GM13977 (cell line): ENCODE data around the gene IGF1R.

Experiments
- DNase-seq: peaks from one replicate; pipeline ENCODE4 v3.0.0; 2012; ENCODE audit warnings: low spot score
- CTCF ChIP-seq: IDR thresholded peaks from 2 replicates; pipeline ENCODE4 v1.5.1; 2012; ENCODE audit warnings: mild to moderate bottlenecking, control low read depth; ENCODE audit not compliant: insufficient read depth; ENCODE audit errors: extremely low read depth, missing control alignments
- in situ Hi-C: fragments of 300-500 bp; cut with MboI; formaldehyde crosslinking; loops from one replicate; pipeline ENCODE4 v1.12.0; 2022; ENCODE audit warnings: low sequenced_read_pairs, low pct_unique_long_range_greater_than_20kb, mixed read lengths, inconsistent platforms; ENCODE audit not compliant: unreplicated experiment

IGF1R gene

GRCh38 chr15:98668566-98669308 is 20.4 kb downstream of the IGF1R start:
- TF ChIP-seq CTCF, result no peak
- in situ Hi-C loops, result no loop called here
- DNase-seq, result peak; percentile 59

- in situ Hi-C loops, result no loop called here
- no peak for TF ChIP-seq CTCF
- DNase-seq, result no peak
These were observed 21.3 kb downstream of the IGF1R start for GRCh38 chr15:98669638-98670037.

- TF ChIP-seq CTCF, result no peak
- no peak for DNase-seq
- in situ Hi-C loops, result no loop called here
These were observed 23.0 kb downstream of the IGF1R start for GRCh38 chr15:98671060-98672008.

GRCh38 chr15:98673133-98673532 is 24.8 kb downstream of the IGF1R start:
- in situ Hi-C loops, result no loop called here
- TF ChIP-seq CTCF, result no peak
- DNase-seq, result no peak

- in situ Hi-C loops, result no loop called here
- DNase-seq, result no peak
- TF ChIP-seq CTCF, result no peak
These were observed 26.0 kb downstream of the IGF1R start for GRCh38 chr15:98674336-98674735.

GRCh38 chr15:98676586-98677270 is 28.4 kb downstream of the IGF1R start:
- no peak for DNase-seq
- TF ChIP-seq CTCF, result no peak
- in situ Hi-C loops, result no loop called here
